A549 (cell line): ENCODE measurements around the gene CCND2. TPM values are rescaled to one million over a fixed set of nuclear protein-coding genes. Genes with fewer than 3 reads are reported as not detected.

Source experiments
- ATAC-seq, 2 experiments: fragments of 200-7000 bp in 1 of 2; fragments of >200 bp in 1 of 2; cut with Nextera tagmentation in 1 of 2; cut with Tn5 transposase in 1 of 2; 3 replicates each; pipeline versions ENCODE4 v1.8.0 to v1.9.1; 2018 to 2020; ENCODE audit warnings: mild to moderate bottlenecking in 1 of 2, moderate library complexity in 1 of 2
- CTCF ChIA-PET: fragments of 300-600 bp; sonication (Branson Sonifier 250); formaldehyde crosslinking; extraction: SDS; loops from one replicate; lab custom pipeline; 2021; ENCODE audit warnings: antibody characterized with exemption, inconsistent platforms; lab: Yijun Ruan, JAX
- POLR2A ChIA-PET: fragments of 350-600 bp; formaldehyde crosslinking; extraction: SDS; loops from one replicate; lab custom pipeline; 2021; ENCODE audit warnings: antibody characterized with exemption, inconsistent platforms; lab: Yijun Ruan, JAX
- DNase-seq, 2 experiments: peaks; one replicate each; pipeline versions ENCODE4 v3.0.0 to v3.0.0-alpha.2; 2011 to 2016; ENCODE audit warnings: low read depth in 1 of 2, low spot score in 1 of 2
- FAIRE-seq: peaks from 2 replicates; lab custom pipeline; 2011; peaks lifted over from hg19 to GRCh38; lab: Jason Lieb, UNC
- H3K27ac ChIP-seq, 2 experiments: fragments of >200 bp; sonication (Bioruptor Twin); formaldehyde crosslinking; 3 replicates each; pipeline ENCODE4 v1.5.1; 2016 to 2017
- H3K4me1 ChIP-seq: fragments of >200 bp; sonication (Bioruptor Twin); formaldehyde crosslinking; 3 replicates; pipeline ENCODE4 v1.6.1; 2016
- H3K4me2 ChIP-seq: fragments of >200 bp; sonication (Bioruptor Twin); formaldehyde crosslinking; 3 replicates; pipeline ENCODE4 v1.6.1; 2016
- H3K4me3 ChIP-seq: fragments of >200 bp; sonication (Bioruptor Twin); formaldehyde crosslinking; 3 replicates; pipeline ENCODE4 v1.5.1; 2016
- H3K9me3 ChIP-seq: fragments of >200 bp; sonication (Bioruptor Twin); formaldehyde crosslinking; 3 replicates; pipeline ENCODE4 v1.6.1; 2016
- CBX8 ChIP-seq: fragments of 200-600 bp; sonication (generic); IDR thresholded peaks from 2 replicates; pipeline ENCODE4 v1.6.1; 2016
- CEBPB ChIP-seq, 2 experiments: fragments of >200 bp in 1 of 2; sonication (Bioruptor Twin) in 1 of 2; formaldehyde crosslinking in 1 of 2; IDR thresholded peaks; 2 replicates each; pipeline ENCODE4 v1.6.1; 2012 to 2016
- CHD4 ChIP-seq: fragments of 200-600 bp; sonication (generic); IDR thresholded peaks from 2 replicates; pipeline ENCODE4 v1.6.1; 2016; ENCODE audit warnings: antibody characterized with exemption, mild to moderate bottlenecking, borderline replicate concordance
- EHMT2 ChIP-seq: fragments of 200-600 bp; sonication (generic); IDR thresholded peaks from 2 replicates; pipeline ENCODE4 v1.6.1; 2016; ENCODE audit warnings: antibody characterized with exemption, low read depth, mild to moderate bottlenecking, moderate library complexity
- FOSB ChIP-seq: fragments of 250-450 bp; sonication (Bioruptor Pico); IDR thresholded peaks from 2 replicates; pipeline ENCODE4 v1.5.0; 2020; ENCODE audit warnings: mild to moderate bottlenecking, moderate library complexity
- FOSL2 ChIP-seq, 2 experiments: fragments of 450-650 bp in 1 of 2; fragments of >200 bp in 1 of 2; sonication (Bioruptor Twin) in 1 of 2; formaldehyde crosslinking; IDR thresholded peaks; 2 replicates each; pipeline versions ENCODE4 v1.5.0 to v1.6.1; 2016 to 2020; ENCODE audit warnings: mild to moderate bottlenecking in 1 of 2, moderate library complexity in 1 of 2
- GATA3 ChIP-seq: IDR thresholded peaks from 2 replicates; pipeline ENCODE4 v1.6.1; 2012; ENCODE audit warnings: borderline replicate concordance
- HDAC2 ChIP-seq: fragments of 200-600 bp; sonication (generic); IDR thresholded peaks from 2 replicates; pipeline ENCODE4 v1.6.1; 2016
- HOXB5 ChIP-seq: fragments of 250-450 bp; sonication (Bioruptor Pico); IDR thresholded peaks from 2 replicates; pipeline ENCODE4 v1.5.0; 2020; ENCODE audit warnings: mild to moderate bottlenecking, moderate library complexity
- JUN ChIP-seq, 2 experiments: fragments of >200 bp; sonication (Bioruptor Twin); formaldehyde crosslinking; IDR thresholded peaks; 2 replicates in 1 of 2; 3 replicates in 1 of 2; pipeline ENCODE4 v1.6.1; 2016 to 2017
- JUNB ChIP-seq: fragments of >200 bp; sonication (Bioruptor Twin); formaldehyde crosslinking; IDR thresholded peaks from 2 replicates; pipeline ENCODE4 v1.6.1; 2016
- KDM1A ChIP-seq: fragments of 200-600 bp; sonication (generic); IDR thresholded peaks from 2 replicates; pipeline ENCODE4 v1.6.1; 2016; ENCODE audit warnings: low read depth, mild to moderate bottlenecking
- KDM5A ChIP-seq: fragments of 200-600 bp; sonication (generic); IDR thresholded peaks from 2 replicates; pipeline ENCODE4 v1.6.1; 2016; ENCODE audit warnings: antibody characterized with exemption, mild to moderate bottlenecking
- MAFK ChIP-seq: fragments of 450-650 bp; IDR thresholded peaks from 2 replicates; pipeline ENCODE4 v1.6.1; 2014; ENCODE audit not compliant: partially characterized antibody
- NR3C1 ChIP-seq: fragments of >200 bp; sonication (Bioruptor Twin); formaldehyde crosslinking; IDR thresholded peaks from 3 replicates; pipeline ENCODE4 v1.6.1; 2017
- PHF8 ChIP-seq: fragments of 200-600 bp; sonication (generic); IDR thresholded peaks from 2 replicates; pipeline ENCODE4 v1.6.1; 2016; ENCODE audit warnings: low read depth, mild to moderate bottlenecking, antibody characterized with exemption, moderate library complexity, borderline replicate concordance
- POLR2A ChIP-seq: IDR thresholded peaks from 2 replicates; pipeline ENCODE4 v1.6.1; 2012; ENCODE audit warnings: mild to moderate bottlenecking, low read length
- RARB ChIP-seq: fragments of 250-450 bp; sonication (Bioruptor Pico); IDR thresholded peaks from 2 replicates; pipeline ENCODE4 v1.8.0; 2021; ENCODE audit warnings: mild to moderate bottlenecking, moderate library complexity
- SMC3 ChIP-seq: fragments of >200 bp; sonication (Bioruptor Twin); formaldehyde crosslinking; IDR thresholded peaks from 3 replicates; pipeline ENCODE4 v1.6.1; 2018; ENCODE audit warnings: inconsistent platforms
- TFCP2L1 ChIP-seq: fragments of 250-450 bp; sonication (Bioruptor Pico); IDR thresholded peaks from 2 replicates; pipeline ENCODE4 v1.5.0; 2021; ENCODE audit warnings: mild to moderate bottlenecking
- TP53 ChIP-seq: fragments of 250-450 bp; sonication (Bioruptor Pico); IDR thresholded peaks from 2 replicates; pipeline ENCODE4 v1.5.0; 2021; ENCODE audit warnings: mild to moderate bottlenecking, moderate library complexity
- ZC3H11A ChIP-seq: fragments of 450-650 bp; IDR thresholded peaks from 2 replicates; pipeline ENCODE4 v1.6.1; 2014; ENCODE audit warnings: antibody characterized with exemption, mild to moderate bottlenecking
- ZFP36 ChIP-seq: fragments of 450-650 bp; IDR thresholded peaks from 2 replicates; pipeline ENCODE4 v1.6.1; 2014; ENCODE audit warnings: borderline replicate concordance; ENCODE audit not compliant: partially characterized antibody
- ZNF302 ChIP-seq: fragments of 250-450 bp; sonication (Bioruptor Pico); IDR thresholded peaks from 2 replicates; pipeline ENCODE4 v1.9.0; 2021; ENCODE audit warnings: inconsistent platforms, mild to moderate bottlenecking, moderate library complexity
- ZSCAN20 ChIP-seq: fragments of 250-450 bp; sonication (Bioruptor Pico); IDR thresholded peaks from 2 replicates; pipeline ENCODE4 v1.8.0; 2022; ENCODE audit warnings: mild to moderate bottlenecking, moderate library complexity
- whole genome bisulfite sequencing: methylation state at CpG from one replicate; pipeline ENCODE4 v1.1.6; 2017; ENCODE audit errors: missing lambda C conversion rate; 5-methylcytosine and 5-hydroxymethylcytosine counted together
- polyA plus RNA-seq, 4 experiments: library from polyadenylated mRNA; depleted of rRNA in 3 of 4; stranded (reverse); fragments of >200 nt; fragmentation: RNase III in 1 of 4; extraction: RNeasy Plus Mini Kit Qiagen cat#74134 plus additional on column Dnase treatment in 1 of 4; gene quantifications; 2 replicates in 3 of 4; 3 replicates in 1 of 4; pipeline ENCODE4 v1.2.3, GENCODE V29; 2011 to 2017
- TF ChIP-seq, protein P1 (sequence below): fragments of 250-450 bp; sonication (Bioruptor Pico); IDR thresholded peaks from 2 replicates; pipeline ENCODE4 v1.5.0; 2020; ENCODE audit warnings: low read depth, mild to moderate bottlenecking, moderate library complexity
- TF ChIP-seq, protein P2 (sequence below): fragments of >200 bp; sonication (Bioruptor Twin); formaldehyde crosslinking; IDR thresholded peaks from 2 replicates; pipeline ENCODE4 v1.6.1; 2016
- TF ChIP-seq, protein P3 (sequence below): IDR thresholded peaks from 2 replicates; pipeline ENCODE4 v1.6.1; 2012; ENCODE audit warnings: low read depth, borderline replicate concordance
- TF ChIP-seq, protein P4 (sequence below): IDR thresholded peaks from 2 replicates; pipeline ENCODE4 v1.6.1; 2012

The CCND2 gene
- polyA plus RNA-seq, 2 of the 4 experiments (the other 2 are of a cell fraction) = 0.18 TPM; not detected in 1

DNA sequence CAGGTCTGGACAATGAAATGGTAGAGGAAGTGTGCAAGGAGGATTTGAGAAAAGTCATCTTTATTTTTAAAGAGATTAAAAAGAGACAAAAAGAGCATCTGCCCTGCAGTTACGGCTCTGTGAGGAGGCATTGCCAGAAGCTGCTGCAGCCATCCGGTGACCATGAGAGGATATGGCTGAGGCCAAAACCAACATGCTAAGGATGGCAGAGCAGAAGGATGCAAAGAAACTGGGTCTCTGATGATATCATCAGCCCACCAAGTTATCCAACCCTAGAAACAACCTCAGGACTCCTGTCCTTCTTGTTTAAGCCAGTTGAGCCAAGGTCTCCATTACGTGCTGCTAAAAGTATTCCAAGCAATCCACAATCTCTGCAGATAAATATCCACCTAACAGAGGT is 48.0 kb upstream of the CCND2 start:
- H3K4me1 ChIP-seq = no peaks in the 10 kb centered on the region
- no peak overlapping the region for H3K4me3 ChIP-seq
- no peak for FAIRE-seq
- 24% methylated on average over 3 of the region's 3 CpGs for WGBS
- ChIA-PET POLR2A (no interaction called here), CTCF (no interaction called here)
- H3K4me2 ChIP-seq = no peak overlapping the region
- DNase-seq = no peak
- H3K27ac ChIP-seq = no peak overlapping the region
- no peak for ATAC-seq
- peaks cover 9% of the 10 kb centered on the region; the same call in 2 of the 3 replicates for H3K9me3 ChIP-seq
- TF ChIP-seq, protein P1, sequence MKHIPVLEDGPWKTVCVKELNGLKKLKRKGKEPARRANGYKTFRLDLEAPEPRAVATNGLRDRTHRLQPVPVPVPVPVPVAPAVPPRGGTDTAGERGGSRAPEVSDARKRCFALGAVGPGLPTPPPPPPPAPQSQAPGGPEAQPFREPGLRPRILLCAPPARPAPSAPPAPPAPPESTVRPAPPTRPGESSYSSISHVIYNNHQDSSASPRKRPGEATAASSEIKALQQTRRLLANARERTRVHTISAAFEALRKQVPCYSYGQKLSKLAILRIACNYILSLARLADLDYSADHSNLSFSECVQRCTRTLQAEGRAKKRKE (CRISPR knock-in tag) = no peak
- TF ChIP-seq JUNB (no peak), POLR2A (no peak), ZNF302 (no peak), FOSL2 (IDR thresholded peaks at IDR 0.05) (no peak), FOSL2 (CRISPR knock-in tag; IDR thresholded peaks at IDR 0.05) (no peak), ZSCAN20 (CRISPR knock-in tag) (no peak), GATA3 (no peak), KDM5A (no peak), HDAC2 (no peak), HOXB5 (no peak), TFCP2L1 (CRISPR knock-in tag) (no peak)
- TF ChIP-seq, protein P2, sequence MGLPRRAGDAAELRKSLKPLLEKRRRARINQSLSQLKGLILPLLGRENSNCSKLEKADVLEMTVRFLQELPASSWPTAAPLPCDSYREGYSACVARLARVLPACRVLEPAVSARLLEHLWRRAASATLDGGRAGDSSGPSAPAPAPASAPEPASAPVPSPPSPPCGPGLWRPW = no peak
- TF ChIP-seq, protein P3, sequence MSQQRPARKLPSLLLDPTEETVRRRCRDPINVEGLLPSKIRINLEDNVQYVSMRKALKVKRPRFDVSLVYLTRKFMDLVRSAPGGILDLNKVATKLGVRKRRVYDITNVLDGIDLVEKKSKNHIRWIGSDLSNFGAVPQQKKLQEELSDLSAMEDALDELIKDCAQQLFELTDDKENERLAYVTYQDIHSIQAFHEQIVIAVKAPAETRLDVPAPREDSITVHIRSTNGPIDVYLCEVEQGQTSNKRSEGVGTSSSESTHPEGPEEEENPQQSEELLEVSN = no peak

DNA sequence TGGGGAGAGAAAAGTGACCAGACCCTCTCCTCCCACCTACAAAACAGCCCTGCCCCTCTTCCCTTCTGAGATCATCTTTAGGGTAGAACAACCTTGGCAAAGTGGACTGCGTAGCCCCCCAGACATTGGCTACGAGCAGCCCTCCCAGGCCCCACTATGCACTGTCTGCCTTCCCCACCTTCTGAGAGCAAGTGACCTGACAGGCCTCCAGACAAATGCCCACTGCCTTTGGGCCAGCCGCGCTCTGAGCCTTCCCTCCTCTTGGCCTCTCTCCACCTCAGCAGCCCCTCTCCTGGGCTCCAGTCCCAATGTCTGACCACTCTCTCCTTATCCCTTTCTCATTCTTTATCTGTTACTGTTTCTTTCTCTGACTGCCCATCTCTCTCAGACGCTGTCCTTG is 46.5 kb upstream of the CCND2 start:
- Histone ChIP-seq H3K4me2 (no peak overlapping the region), H3K4me1 (no peaks in the 10 kb centered on the region), H3K4me3 (no peak overlapping the region), H3K9me3 (peaks cover 9% of the 10 kb centered on the region; the same call in 2 of the 3 replicates), H3K27ac (no peak overlapping the region)
- ATAC-seq (no peak), FAIRE-seq (no peak), DNase-seq (no peak)
- CTCF ChIA-PET = no interaction called here
- WGBS = 52% methylated on average over 5 of the region's 5 CpGs
- POLR2A ChIA-PET = no interaction called here
- TF ChIP-seq RARB (CRISPR knock-in tag) = no peak

DNA sequence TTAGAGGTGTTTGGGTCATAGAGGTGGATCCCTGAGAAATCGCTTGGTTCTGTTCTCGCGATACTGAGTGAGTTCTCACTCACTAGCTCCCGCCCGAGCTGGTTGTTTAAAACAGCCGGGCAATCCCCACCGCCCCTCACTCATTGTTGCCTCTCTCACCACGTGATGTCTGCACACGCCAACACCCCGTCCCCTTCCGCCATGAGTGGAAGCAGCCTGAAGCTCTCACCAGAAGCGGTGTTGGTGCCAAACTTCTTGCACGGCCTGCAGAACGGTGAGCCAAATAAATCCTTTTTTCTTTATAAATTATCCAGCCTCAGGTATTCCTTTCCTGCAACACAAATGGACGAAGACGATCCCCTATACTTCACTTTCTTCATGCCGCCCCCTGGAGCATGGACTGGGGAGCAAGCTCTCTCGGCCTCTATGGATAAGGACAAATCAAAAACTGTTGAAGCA is 45.4 kb upstream of the CCND2 start:
- Histone ChIP-seq H3K4me1 (no peaks in the 10 kb centered on the region), H3K4me3 (no peak overlapping the region), H3K9me3 (no peaks in the 10 kb centered on the region), H3K27ac (no peak overlapping the region), H3K4me2 (no peak overlapping the region)
- ChIA-PET POLR2A (no interaction called here), CTCF (no interaction called here)
- WGBS = 48% methylated on average over 18 of the region's 18 CpGs
- FAIRE-seq (no peak), DNase-seq (no peak), ATAC-seq (no peak)
- TF ChIP-seq, protein P4, sequence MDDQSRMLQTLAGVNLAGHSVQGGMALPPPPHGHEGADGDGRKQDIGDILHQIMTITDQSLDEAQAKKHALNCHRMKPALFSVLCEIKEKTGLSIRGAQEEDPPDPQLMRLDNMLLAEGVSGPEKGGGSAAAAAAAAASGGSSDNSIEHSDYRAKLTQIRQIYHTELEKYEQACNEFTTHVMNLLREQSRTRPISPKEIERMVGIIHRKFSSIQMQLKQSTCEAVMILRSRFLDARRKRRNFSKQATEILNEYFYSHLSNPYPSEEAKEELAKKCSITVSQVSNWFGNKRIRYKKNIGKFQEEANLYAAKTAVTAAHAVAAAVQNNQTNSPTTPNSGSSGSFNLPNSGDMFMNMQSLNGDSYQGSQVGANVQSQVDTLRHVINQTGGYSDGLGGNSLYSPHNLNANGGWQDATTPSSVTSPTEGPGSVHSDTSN = no peak
- TF ChIP-seq POLR2A = no peak
- no peak for TF ChIP-seq ZC3H11A
- no peak for TF ChIP-seq JUN (IDR thresholded peaks at IDR 0.05)
- no peak for TF ChIP-seq JUNB
- no peak for TF ChIP-seq CHD4
- no peak for TF ChIP-seq CEBPB (IDR thresholded peaks at IDR 0.05)
- TF ChIP-seq NR3C1 = no peak
- TF ChIP-seq EHMT2 = no peak
- no peak for TF ChIP-seq CBX8
- TF ChIP-seq PHF8 = no peak
- no peak for TF ChIP-seq TP53 (CRISPR knock-in tag)
- no peak for TF ChIP-seq KDM5A
- TF ChIP-seq FOSB (CRISPR knock-in tag) = no peak
- TF ChIP-seq KDM1A = no peak
- TF ChIP-seq SMC3 = no peak
- TF ChIP-seq MAFK = no peak
- TF ChIP-seq ZFP36 = no peak
- TF ChIP-seq FOSL2 (IDR thresholded peaks at IDR 0.05) = no peak
- no peak for TF ChIP-seq FOSL2 (CRISPR knock-in tag; IDR thresholded peaks at IDR 0.05)
